Vagina (tissue), 2 donors: ENCODE measurements around the gene TRABD2A. TPM values are rescaled to one million over a fixed set of nuclear protein-coding genes. Genes with fewer than 3 reads are reported as not detected.
"Not testable (repeated sequence)": the region's sequence is repeated elsewhere in the genome, so short reads cannot be mapped to it uniquely, and the experiment has no call there.

Source experiments
- DNase-seq, 2 donors: peaks; one replicate each; pipeline ENCODE4 v3.0.0-alpha.2; 2017; ENCODE audit errors: extremely low spot score in 2 of 2
- H3K27ac ChIP-seq: fragments of 200-600 bp; sonication (generic); one replicate; pipeline ENCODE4 v1.5.1; 2019
- H3K27me3 ChIP-seq: fragments of 200-600 bp; sonication (generic); one replicate; pipeline ENCODE4 v1.5.1; 2019
- H3K36me3 ChIP-seq, 2 donors: fragments of 200-600 bp; sonication (generic); one replicate each; pipeline ENCODE4 v1.5.1; 2017 to 2019
- H3K4me1 ChIP-seq: fragments of 200-600 bp; sonication (generic); one replicate; pipeline ENCODE4 v1.5.1; 2019
- H3K4me3 ChIP-seq, 2 donors: fragments of 200-600 bp; sonication (generic); 1 replicate in 1 of 2; 2 replicates in 1 of 2; pipeline ENCODE4 v1.5.1; 2016 to 2019
- H3K9me3 ChIP-seq: fragments of 200-600 bp; sonication (generic); one replicate; pipeline ENCODE4 v1.5.1; 2019
- CTCF ChIP-seq, 3 experiments: fragments of 450-650 bp in 2 of 3; fragments of 200-600 bp in 1 of 3; sonication (generic) in 1 of 3; IDR thresholded peaks; one replicate each; pipeline ENCODE4 v1.5.1; 2017 to 2019; ENCODE audit warnings: antibody characterized with exemption in 3 of 3, mild to moderate bottlenecking in 2 of 3, moderate library complexity in 2 of 3
- POLR2A ChIP-seq, 2 donors: fragments of 450-650 bp; IDR thresholded peaks; one replicate each; pipeline ENCODE4 v1.6.1; 2017; ENCODE audit warnings: antibody characterized with exemption in 2 of 2, mild to moderate bottlenecking in 2 of 2, moderate library complexity in 2 of 2
- POLR2AphosphoS5 ChIP-seq, 2 donors: sonication (generic); formaldehyde crosslinking; IDR thresholded peaks; one replicate each; pipeline ENCODE4 v1.9.0; 2017; ENCODE audit warnings: antibody characterized with exemption in 2 of 2, mild to moderate bottlenecking in 2 of 2, low read depth in 1 of 2; ENCODE audit not compliant: insufficient read depth in 1 of 2
- intact Hi-C: fragments of 100-400 bp; cut with DNase I; formaldehyde crosslinking; loops from one replicate; pipeline ENCODE4 v1.15.1; 2023
- total RNA-seq: library from RNA; depleted of rRNA; stranded (reverse); fragments of >200 nt; gene quantifications from one replicate; pipeline ENCODE4 v1.2.3, GENCODE V29; 2016

Gene TRABD2A
- total RNA-seq, 1 donor from 2014 or later: 5.4 TPM

GRCh38 chr2:84924173-84925106 lies 43.6 kb upstream of the TRABD2A start:
- H3K4me1 ChIP-seq: peaks cover 29% of the 10 kb centered on the region
- H3K9me3 ChIP-seq: no peaks in the 10 kb centered on the region
- peak overlapping the region; percentile 17 for H3K27ac ChIP-seq
- no peak overlapping the region for H3K4me3 ChIP-seq
- TF ChIP-seq POLR2AphosphoS5 (IDR thresholded peaks at IDR 0.05; ENCODE audit: insufficient read depth in 1 of 2, low read depth in 1 of 2) (peak in 1 of 2 donors; percentile 74), POLR2A (IDR thresholded peaks at IDR 0.05) (no peak)
- H3K36me3 ChIP-seq: no peaks in the 10 kb centered on the region
- intact Hi-C loops: no loop called here
- no peaks in the 10 kb centered on the region for H3K27me3 ChIP-seq
- DNase-seq: no peak

GRCh38 chr2:84923009-84923408 lies 42.1 kb upstream of the TRABD2A start:
- H3K4me1 ChIP-seq: peaks cover 29% of the 10 kb centered on the region
- H3K4me3 ChIP-seq: no peak overlapping the region
- DNase-seq: no peak
- H3K27ac ChIP-seq: no peak overlapping the region
- no peaks in the 10 kb centered on the region for H3K9me3 ChIP-seq
- H3K27me3 ChIP-seq: no peaks in the 10 kb centered on the region
- no peak for TF ChIP-seq CTCF (IDR thresholded peaks at IDR 0.05)
- no peak for TF ChIP-seq POLR2AphosphoS5 (IDR thresholded peaks at IDR 0.05; ENCODE audit: insufficient read depth in 1 of 2, low read depth in 1 of 2)
- no peak for TF ChIP-seq POLR2A (IDR thresholded peaks at IDR 0.05)
- H3K36me3 ChIP-seq: no peaks in the 10 kb centered on the region
- intact Hi-C loops: no loop called here

- Histone ChIP-seq H3K36me3 (no peaks in the 10 kb centered on the region), H3K4me1 (peaks cover 12% of the 10 kb centered on the region), H3K27ac (peak overlapping the region; percentile 69), H3K27me3 (no peaks in the 10 kb centered on the region), H3K4me3 (no peak overlapping the region), H3K9me3 (no peaks in the 10 kb centered on the region)
- intact Hi-C loops: no loop called here
- TF ChIP-seq CTCF (IDR thresholded peaks at IDR 0.05): no peak
- no peak for TF ChIP-seq POLR2A (IDR thresholded peaks at IDR 0.05)
- peak in 1 of 2 donors; percentile 86 for TF ChIP-seq POLR2AphosphoS5 (IDR thresholded peaks at IDR 0.05; ENCODE audit: insufficient read depth in 1 of 2, low read depth in 1 of 2)
- peak in 1 of 2 donors; percentile 90 for DNase-seq
Observed at GRCh38 chr2:84919885-84920580, 39.1 kb upstream of the TRABD2A start.

GRCh38 chr2:84918430-84918829 lies 37.5 kb upstream of the TRABD2A start:
- no peak for TF ChIP-seq CTCF (IDR thresholded peaks at IDR 0.05)
- TF ChIP-seq POLR2AphosphoS5 (IDR thresholded peaks at IDR 0.05; ENCODE audit: insufficient read depth in 1 of 2, low read depth in 1 of 2): no peak
- no peak for TF ChIP-seq POLR2A (IDR thresholded peaks at IDR 0.05)
- intact Hi-C loops: no loop called here
- Histone ChIP-seq H3K4me1 (peaks cover 10% of the 10 kb centered on the region), H3K36me3 (no peaks in the 10 kb centered on the region), H3K4me3 (no peak overlapping the region), H3K27me3 (no peaks in the 10 kb centered on the region), H3K9me3 (no peaks in the 10 kb centered on the region), H3K27ac (no peak overlapping the region)
- no peak for DNase-seq

GRCh38 chr2:84917821-84918220 lies 36.9 kb upstream of the TRABD2A start:
- H3K27ac ChIP-seq, H3K27me3 ChIP-seq, H3K9me3 ChIP-seq, DNase-seq, H3K4me1 ChIP-seq, H3K36me3 ChIP-seq, intact Hi-C loops, H3K4me3 ChIP-seq: not testable (repeated sequence)

GRCh38 chr2:84915675-84916074 lies 34.8 kb upstream of the TRABD2A start:
- H3K27me3 ChIP-seq, H3K4me1 ChIP-seq, H3K4me3 ChIP-seq, H3K27ac ChIP-seq, H3K36me3 ChIP-seq, H3K9me3 ChIP-seq, intact Hi-C loops: not testable (repeated sequence)
- DNase-seq: peak in 1 of 2 donors; percentile 6
